Activated CD4-positive, alpha-beta T cell treated with anti-CD3 and anti-CD28 coated beads, Interleukin-10, Interleukin-2, amounts not matched to agents 100 ng/mL and 50 ng/mL, durations not matched to agents 16 hours and 8 hours (primary cell): Measurements from ENCODE around the gene BABAM2.

Experiments
- DNase-seq: peaks from one replicate; pipeline ENCODE4 v3.0.0-alpha.2; 2020

BABAM2 gene

DNA sequence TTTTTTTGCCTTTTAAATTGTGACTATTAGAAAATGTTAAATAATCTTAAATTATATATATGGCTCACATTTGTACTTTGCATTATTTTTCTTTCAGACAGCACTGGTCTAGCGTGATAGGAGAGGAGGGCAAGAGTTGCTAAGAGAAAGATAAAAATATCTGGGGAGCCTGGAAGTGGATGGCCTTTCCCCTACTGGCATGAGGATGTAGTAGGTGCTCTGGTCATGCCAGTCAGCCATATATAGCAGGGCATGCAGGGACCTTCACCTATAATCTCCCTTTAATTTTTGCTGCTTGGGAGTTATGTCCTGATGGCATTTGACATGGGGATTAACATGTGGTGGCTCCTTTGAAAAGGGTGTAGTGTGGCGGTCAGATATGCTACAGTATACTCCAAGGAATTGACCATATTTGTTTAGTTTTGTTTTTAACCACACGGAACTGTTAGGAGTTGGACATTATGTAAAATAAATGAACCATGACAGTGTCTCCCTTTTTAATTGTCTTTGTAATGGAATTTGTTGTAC is 144.7 kb downstream of the BABAM2 start:
- no peak for DNase-seq

DNA sequence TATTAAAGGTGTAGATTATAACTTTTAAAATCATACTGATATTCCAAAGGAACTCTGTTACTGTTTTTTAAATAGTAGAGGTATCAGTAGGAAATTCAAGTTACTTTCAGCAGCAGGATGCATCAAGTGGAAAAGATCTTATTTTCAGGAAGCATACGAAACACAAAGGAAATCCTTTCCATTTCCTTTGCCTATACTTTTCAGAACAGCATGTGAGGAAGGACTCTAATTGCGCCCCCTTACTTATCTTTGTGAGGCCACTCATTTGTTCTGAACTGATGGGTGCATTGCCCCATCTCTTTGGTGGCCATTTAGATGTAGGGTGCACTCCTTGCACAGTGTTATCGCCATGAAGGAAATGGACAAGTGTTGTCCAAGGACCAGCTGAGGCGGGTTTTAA is 145.3 kb downstream of the BABAM2 start:
- no peak for DNase-seq

DNA sequence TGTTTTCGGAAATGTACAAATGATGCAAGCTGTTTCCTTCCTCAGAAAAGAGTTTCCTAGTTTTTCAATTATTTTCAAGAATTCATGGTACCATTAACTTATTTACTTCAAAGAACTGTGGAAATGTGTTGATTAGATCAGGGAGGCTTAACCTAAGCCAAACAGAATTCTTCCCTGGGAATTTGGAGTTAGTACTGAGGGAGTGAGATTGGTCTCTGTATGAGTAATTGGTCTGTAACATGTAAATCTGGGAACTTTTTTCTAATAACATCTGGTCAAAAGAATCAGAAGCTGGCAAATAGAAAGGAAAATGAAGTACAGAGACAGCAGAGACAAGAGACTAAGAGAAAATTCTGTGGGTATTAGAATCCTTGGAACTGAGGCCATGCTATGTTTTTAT is 145.8 kb downstream of the BABAM2 start:
- DNase-seq: no peak

DNA sequence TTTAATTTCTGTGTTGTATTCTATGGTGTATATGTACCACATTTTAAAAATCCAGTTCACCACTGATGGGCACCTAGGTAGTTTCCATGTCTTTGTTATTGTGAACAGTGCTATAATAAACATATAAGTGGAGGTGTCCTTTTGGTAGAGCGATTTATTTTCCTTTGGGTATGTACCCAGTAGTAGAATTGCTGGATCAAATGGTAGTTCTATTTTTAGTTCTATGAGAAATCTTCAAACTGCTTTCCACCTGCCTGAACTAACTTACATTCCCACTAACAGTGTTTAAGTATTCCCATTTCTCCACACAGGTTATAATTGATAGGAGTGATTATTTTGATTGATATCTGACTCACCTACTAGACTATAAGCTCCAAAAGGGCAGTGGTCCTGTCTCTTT is 148.2 kb downstream of the BABAM2 start:
- DNase-seq: no peak

DNA sequence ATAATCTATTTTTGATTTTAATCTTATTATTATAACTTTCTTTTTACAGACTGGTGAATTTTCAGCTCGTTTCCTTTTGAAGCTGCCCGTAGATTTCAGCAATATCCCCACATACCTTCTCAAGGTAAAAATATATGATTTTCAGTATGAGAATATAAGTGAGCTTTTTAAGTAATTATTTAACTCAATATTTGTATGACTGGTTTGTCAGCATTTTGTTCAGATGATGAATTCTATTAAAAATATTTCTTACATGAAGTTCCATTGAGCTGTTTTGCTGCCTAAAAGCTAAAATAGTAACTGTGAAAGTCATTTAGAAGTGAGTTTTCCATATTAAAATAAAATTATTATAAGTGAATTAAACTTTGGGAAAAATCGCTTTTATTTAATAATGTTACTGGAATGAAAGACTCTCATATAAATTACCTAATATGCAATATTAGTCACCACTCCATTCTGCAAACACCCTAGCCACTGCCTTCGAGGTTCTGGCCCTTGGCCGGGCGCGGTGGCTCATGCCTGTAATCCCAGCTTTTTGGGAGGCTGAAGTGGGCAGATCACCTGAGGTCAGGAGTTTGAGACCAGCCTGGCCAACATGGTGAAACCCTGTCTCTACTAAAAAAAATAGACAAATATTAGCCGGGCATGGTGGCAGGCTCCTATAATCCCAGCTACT is 155.3 kb downstream of the BABAM2 start:
- DNase-seq: no peak

DNA sequence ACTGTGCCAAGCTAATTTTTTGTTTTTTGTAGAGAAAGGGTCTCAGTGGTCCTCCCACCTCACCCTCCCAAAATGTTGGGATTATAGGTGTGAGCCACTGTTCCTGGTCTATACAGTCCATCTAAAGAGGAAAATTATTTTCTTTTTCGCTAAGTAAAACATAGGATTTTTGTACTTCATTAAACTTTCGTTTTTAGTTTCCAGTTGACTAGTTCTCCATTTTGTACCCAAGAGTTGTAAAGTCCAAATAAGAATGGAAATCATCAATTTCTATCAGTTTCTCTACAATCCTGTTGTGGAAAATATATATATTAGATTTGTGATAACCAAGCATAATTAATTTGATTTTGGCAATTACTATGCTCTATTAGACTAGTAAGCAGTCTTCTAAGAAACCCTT is 156.4 kb downstream of the BABAM2 start:
- DNase-seq: no peak

DNA sequence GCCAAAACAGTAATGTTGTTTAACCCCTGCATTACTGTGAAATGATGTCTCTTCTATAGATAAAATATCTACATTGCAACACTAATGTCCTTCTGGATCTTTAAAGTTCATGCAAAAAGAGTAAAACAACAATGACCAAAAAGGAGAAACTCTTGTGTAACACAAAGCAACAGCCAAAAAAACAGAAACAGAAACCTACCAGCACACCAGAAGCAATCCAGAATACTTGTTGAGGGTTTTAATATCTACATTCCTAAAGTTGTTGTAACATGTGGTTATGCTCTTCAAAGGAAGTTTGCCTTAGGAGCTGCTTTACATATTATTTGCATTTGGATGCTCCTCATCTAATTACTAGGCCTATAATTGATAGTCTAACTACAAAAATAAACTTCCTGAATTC is 157.2 kb downstream of the BABAM2 start:
- DNase-seq: no peak

DNA sequence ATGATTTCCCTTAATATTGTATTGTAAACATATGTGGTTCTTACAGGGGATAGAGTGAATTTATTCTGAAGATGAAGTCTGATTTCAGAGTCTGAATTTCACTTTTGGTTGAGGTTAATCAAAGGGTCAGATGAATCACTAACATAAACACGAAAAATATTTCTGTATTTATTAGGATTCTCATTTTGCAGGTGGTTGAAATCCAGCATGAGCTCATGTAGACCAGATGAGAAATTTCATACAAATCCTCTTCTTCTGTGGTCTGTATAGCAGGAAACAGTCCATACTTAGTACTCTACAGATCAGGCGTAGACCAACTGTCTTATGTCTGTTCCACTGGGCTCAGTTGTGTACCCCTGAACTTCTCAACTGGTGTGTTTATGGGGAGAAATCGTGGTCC is 157.8 kb downstream of the BABAM2 start:
- DNase-seq: no peak

DNA sequence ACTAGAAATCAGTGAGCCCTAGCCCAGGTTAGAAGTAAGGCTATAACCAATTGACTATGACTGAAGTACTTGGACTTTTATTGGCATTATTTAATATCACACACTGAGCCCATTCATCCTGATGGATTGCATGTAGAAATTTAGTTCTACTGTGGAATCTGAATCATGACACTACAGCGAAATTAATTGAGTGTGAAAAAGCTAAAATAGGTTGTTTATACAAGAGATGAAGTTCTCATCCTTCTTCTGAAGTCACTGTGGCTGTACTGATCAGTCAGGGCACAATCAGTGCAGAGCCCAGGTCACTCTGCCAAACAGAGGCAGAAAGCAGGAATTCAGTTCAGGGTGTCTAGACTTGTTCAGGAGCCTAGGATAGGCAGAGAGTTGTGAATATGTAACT is 158.9 kb downstream of the BABAM2 start:
- DNase-seq: no peak

DNA sequence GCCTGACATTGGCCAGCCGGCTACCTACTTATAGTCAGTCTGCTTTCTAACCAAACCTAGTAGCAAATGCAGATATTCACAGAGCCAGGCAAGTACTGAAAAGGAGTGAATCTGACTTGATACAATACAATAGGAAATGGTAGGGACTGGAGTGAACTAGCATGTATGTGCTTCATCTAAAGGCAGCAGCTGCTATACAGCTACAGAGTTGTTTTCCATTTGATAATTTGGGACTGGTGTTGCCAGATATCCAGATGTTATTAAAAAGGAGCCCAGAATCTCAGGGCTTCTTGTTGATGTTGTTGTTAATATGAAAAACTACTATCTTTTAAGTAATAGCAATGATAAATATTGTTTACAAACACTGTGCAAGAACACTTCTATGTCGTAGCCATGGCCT is 159.4 kb downstream of the BABAM2 start:
- DNase-seq: no peak

DNA sequence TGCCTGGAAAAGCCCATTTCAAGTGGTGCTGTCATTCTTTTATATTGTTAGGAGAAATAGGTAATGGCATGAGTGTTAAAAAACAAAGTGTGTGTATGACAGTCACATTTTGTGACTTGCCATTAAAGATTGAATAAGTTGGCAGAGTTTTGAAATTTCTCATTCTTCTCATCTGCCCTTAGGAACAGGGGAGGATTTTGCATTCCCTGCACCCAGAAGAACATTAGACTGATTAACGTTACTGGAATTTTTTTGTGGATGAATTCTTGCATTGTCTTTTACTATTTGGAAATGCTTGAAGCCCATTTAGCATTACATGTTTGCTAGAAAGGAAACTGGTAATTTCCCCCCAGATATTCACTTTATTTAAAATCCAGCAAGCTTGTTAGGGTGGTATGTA is 162.2 kb downstream of the BABAM2 start:
- DNase-seq: no peak

DNA sequence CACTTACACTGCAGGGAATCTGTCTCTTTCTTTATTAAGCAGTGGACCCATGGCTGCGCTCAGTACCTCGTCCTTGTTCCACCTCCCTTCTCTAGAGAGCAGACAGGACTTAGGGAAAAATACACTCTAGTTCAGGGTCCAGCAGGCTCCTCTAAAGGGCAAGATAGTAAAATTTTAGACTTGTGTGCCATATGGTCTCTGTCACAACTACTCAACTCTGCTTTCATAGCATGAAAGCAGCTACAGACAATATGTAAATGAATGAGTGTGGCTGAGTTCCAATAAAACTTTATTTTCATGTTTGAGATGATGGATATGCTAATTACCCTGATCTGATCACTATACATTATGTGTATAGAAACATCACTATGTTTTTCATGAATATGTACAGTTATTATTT is 163.1 kb downstream of the BABAM2 start:
- no peak for DNase-seq

DNA sequence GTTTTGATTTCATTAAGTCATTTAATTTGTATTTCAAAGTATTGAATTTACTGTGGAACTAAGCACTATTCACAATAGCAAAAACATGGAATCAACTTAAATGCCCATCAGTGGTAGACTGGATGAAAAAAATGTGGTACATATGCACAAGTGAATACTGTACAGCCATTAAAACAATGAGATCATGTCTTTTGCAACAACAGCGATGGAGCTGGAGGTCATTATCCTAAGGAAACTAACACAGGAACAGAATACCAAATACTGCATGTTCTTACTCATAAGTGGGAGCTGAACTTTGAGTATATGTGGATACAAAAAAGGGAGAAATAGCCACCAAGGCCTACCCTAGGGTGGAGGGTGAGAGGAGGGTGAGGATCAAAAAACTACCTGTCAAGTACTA is 164.4 kb downstream of the BABAM2 start:
- no peak for DNase-seq

DNA sequence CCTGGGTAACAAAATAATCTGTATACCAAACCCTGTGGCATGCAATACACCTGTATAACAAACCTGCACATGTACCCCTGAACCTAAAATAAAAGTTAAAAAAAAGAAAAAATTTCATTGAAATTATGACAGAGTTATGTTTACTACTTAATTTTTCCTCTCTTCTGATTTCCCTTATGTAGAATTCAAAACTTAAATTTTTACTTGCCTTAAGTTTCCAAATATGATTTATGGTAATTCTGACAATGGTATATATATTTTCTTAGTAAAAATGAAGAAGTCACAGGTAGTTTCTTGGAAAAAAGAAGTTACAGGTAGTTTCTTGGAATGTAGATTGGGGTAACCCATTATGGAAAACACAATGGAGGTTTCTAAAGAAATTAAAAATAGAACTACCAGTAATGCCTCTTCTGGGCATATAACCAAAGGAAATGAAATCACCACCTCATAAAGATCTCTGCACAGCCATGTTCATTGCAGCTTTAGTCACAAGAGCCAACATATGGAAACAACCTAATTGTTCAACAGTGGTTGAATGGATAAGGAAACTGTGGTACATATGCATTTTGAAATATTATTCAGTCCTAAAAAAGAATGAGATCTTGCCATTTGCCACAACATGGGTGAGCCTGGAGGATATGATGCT is 164.9 kb downstream of the BABAM2 start:
- DNase-seq: peak; percentile 14

DNA sequence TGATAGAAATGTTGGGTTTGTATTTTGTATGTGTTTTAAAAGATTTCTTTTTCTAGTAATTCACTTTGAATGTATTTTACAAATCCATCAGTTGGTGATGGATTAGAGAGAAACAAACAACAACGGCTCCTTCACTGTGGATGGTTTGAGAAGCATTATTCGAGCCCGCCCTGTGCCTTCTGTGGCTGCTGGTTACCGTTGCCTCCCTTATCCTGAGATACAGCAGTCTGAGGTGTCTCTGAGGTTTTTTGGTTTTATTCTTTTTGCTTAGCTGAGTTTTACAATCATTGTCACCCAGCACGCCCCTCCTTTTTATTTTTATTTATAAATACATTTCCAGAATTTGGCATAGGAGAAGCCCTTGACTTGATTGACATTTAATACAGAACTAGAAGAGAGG is 168.3 kb downstream of the BABAM2 start:
- no peak for DNase-seq

DNA sequence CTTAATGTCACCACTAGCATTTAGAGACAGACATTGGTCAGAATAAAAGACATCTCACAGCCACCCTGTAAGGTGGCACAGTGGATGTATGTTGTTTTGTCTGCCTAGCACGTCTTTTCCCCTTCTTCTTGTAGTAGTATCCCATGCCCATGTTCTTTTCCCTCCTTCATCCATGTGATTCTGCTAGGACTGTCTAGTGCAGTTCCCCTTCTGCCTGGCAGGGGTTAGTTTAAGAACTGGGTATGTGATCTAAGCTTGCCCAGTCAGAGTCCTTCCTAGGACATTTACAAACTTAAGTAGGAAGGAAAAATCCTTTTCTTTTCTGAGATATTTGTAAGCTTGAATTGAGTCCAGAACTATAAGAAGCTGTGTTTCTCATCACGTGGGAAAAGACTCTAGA is 172.3 kb downstream of the BABAM2 start:
- DNase-seq: no peak

DNA sequence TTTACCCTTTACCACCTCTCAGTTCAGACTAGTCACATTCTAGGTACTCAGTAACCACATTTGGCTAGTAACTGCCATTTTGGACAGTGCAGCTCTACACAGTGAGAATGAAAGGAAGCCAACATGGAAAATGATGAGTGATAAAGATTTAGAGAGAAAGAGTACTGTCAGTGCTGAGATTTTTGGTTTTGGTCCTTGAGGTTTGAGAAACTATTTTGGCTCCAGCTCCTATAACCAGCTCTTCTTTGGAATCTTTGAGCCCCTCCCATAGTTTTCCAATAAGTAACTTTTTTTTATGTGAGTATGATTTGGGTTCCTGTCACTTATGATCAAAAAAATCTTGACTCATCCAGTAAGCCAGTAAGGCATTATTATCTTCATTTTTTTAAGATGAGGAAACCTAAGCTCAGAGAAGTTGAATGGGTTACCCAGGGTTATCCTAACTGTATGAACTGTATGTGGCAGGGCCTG is 173.0 kb downstream of the BABAM2 start:
- peak; percentile 40 for DNase-seq

DNA sequence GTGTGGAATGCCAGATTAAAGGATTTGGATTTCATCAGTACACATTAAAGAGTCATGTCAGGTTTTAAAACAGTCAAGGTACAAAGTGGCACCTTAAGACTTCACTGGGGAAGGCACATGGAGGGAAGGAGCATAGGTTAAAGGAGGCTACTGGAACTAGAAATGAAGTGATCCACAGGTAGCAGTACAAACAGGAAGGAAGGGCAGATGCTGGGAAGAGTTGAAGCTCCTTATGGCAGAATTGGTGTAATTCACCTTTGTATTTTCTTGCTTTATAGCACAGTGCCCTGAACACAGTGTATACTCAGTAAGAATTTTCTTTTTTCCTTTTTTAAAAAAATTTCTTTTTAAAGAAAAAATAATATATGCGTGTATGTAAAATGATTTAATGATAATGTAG is 177.1 kb downstream of the BABAM2 start:
- DNase-seq: no peak

DNA sequence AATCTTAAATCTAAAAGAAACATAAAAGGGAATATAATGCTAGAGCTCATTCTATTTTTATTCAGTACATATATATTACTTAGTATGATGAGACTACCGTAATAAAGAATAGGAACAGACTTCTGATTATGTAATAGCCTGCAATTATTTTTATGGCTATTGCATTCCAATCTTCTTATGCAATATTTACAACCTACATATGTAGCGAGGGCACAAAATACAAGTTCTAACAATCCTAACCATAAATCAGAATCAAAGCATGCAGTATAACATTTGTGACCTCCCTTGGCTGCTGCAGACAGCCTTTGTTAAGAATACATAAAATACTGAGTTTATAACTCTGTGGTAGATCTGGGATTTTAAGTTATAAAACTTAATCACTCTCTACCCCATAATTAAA is 177.6 kb downstream of the BABAM2 start:
- no peak for DNase-seq

DNA sequence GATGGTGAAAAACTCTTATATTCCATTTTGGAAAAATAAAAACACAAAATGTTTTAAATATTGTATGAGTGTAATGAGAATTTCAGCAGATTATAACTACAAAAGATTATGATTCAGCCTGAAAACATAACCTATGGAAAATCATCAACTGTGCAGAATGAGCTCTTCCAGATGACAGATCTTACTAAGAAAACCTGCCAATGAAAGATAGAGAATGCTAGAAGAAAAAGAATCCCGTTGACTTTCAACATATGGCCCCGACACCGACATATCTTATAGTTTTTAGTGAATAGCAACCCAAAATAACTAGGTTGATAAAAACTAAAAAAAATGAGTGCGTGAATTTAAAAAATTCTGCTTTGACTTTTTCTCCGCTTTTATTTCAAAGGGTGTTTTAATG is 178.0 kb downstream of the BABAM2 start:
- DNase-seq: no peak

DNA sequence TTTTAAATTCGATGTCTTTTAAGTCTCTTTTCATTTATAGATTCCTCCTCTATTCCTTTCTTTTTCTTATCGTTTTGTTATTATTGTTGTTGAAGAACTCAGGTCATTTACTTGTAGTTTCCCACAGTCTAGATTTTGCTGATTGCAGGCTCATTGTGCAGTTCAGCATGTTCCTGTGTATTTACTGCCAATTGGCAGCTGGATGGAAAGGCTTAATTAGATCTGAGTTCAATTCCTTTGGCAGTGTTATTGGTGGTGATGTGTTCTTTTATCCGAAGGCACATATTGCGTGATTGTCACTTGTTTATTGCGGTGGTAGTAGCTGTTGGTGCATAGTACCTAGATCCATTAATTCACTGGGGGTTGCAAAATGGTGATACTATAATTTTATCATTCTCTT is 180.7 kb downstream of the BABAM2 start:
- DNase-seq: no peak

DNA sequence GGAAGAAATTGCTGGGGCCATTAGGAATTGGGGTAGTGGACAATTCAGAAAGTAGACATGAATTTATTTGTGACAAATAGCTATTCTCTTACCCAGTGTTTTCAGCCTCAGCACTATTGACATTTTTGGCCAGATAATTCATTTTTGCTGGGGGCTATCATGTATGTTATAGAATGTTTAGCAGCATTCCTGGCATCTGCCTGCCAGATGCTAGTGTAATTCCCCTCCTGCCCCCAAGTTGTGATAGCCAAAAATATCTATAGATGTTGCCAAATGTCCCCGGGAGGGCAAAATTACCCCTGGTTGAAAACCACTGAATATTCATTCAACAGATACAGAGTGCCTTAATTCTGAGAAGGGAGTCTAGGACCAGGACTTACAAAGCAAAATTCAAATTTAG is 183.6 kb downstream of the BABAM2 start:
- no peak for DNase-seq

DNA sequence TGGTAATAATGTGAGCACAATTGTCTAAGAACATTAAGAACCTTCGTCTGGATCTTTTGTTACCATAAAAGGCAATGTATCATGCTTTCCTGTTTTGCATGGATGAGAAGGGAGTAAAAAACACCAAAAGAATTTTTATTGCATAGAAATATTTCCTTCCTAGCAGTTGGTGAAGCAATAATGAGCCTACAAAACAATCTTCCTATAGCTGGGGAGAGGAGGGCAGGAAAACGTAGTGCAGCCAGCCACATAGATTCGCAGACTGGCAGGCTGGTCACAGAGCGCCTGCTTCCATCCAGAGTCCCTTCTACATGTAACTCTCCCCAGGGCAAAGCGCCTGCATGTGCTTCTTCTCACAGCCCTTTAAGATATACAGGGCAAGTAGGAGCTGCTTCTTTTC is 190.4 kb downstream of the BABAM2 start:
- DNase-seq: no peak

DNA sequence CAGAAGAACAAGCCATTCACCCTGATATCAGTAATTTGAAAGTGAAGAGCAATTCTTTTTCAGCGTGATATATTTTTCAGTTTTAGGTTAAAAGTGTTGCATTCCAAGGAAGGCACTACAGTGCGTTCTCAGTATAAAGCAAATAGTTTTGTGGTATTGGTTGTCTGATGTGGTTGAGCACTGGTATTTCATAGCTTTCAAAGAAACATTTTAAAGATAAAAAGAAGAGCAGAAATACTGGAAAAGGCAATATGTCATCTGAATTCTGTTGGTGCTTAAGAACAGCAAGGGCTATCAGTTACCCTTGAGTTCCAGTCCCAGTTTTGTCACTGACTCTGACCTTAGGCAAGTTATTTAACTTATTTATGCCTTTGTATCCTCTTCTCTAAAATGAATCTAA is 191.6 kb downstream of the BABAM2 start:
- no peak for DNase-seq

DNA sequence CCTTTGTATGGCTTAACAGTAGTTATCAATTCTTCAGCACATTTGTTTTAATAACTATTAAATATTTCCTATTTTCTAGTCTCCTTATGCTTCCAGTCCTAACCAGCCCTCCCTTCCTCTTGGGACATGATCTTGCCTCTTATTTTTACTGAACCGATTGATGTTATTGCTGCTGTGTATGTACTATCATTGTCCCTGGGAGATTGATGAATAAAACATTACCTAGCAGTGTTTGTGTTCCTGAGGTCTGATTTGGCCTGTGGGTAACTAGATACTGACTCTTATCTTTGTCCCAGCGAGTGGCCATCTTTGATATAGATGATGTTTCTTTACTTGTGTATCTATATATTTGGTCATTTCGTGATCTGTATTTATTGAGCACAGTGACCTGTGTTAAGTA is 192.9 kb downstream of the BABAM2 start:
- DNase-seq: no peak
